Measurements from ENCODE around the gene CACNG6. TPM values are rescaled to one million over a fixed set of nuclear protein-coding genes. Genes with fewer than 3 reads are reported as not detected.

CACNG6 gene
- total and polyA plus RNA-seq, 4 donors: 2.4 to 8.6 (median 3.8) TPM

DNA sequence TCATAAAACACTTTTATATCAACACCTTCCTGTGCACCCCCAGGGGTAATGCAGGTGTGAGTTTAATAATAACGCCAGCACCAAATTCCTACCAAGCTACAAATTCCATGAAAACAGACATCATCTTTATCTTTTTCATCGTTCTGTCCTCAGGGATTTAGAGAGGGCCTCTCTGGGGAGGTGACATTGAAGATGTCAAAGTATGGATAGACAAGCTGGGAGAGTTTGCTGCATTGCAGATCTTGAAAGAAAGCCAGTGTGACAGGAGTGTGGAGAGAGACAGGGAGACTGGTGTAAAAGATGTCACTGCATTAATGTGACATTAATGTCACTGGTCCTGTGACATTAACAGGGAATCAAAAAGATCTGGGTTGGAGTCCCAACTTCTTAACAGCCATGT, 10.1 kb downstream of the CACNG6 start:
- ATAC-seq (ENCODE audit: insufficient read depth, low FRiP score) (no peak), DNase-seq (no peak)
- TF ChIP-seq, protein P1, sequence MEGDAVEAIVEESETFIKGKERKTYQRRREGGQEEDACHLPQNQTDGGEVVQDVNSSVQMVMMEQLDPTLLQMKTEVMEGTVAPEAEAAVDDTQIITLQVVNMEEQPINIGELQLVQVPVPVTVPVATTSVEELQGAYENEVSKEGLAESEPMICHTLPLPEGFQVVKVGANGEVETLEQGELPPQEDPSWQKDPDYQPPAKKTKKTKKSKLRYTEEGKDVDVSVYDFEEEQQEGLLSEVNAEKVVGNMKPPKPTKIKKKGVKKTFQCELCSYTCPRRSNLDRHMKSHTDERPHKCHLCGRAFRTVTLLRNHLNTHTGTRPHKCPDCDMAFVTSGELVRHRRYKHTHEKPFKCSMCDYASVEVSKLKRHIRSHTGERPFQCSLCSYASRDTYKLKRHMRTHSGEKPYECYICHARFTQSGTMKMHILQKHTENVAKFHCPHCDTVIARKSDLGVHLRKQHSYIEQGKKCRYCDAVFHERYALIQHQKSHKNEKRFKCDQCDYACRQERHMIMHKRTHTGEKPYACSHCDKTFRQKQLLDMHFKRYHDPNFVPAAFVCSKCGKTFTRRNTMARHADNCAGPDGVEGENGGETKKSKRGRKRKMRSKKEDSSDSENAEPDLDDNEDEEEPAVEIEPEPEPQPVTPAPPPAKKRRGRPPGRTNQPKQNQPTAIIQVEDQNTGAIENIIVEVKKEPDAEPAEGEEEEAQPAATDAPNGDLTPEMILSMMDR (IDR thresholded peaks at IDR 0.05; ENCODE audit: control extremely low read depth, extremely low read depth): no peak
- Histone ChIP-seq H3K4me3 (no peak overlapping the region), H3K9me3 (ENCODE audit: control insufficient read depth in 4 of 4, insufficient read depth in 3 of 4, low read length in 3 of 4) (peaks cover 0 to 5% (median 0%) of the 10 kb centered on the region in 4 donors), H3K4me1 (ENCODE audit: control insufficient read depth in 5 of 5, insufficient read depth in 5 of 5, low read length in 5 of 5) (no peaks in the 10 kb centered on the region), H3K27ac (ENCODE audit: low read depth in 1 of 2, low read length in 1 of 2) (no peak overlapping the region), H3K9ac (ENCODE audit: insufficient read depth in 1 of 2, low read length in 2 of 2) (no peak overlapping the region), H3K36me3 (ENCODE audit: control insufficient read depth in 4 of 4, insufficient read depth in 4 of 4, low read length in 4 of 4) (no peaks in the 10 kb centered on the region), H3K27me3 (ENCODE audit: control insufficient read depth in 3 of 3, insufficient read depth in 3 of 3, low read length in 2 of 3) (peaks cover 0 to 28% (median 7%) of the 10 kb centered on the region in 3 donors)
- 73 to 92% methylated on average over 2 of the region's 2 CpGs for WGBS, 2 donors

DNA sequence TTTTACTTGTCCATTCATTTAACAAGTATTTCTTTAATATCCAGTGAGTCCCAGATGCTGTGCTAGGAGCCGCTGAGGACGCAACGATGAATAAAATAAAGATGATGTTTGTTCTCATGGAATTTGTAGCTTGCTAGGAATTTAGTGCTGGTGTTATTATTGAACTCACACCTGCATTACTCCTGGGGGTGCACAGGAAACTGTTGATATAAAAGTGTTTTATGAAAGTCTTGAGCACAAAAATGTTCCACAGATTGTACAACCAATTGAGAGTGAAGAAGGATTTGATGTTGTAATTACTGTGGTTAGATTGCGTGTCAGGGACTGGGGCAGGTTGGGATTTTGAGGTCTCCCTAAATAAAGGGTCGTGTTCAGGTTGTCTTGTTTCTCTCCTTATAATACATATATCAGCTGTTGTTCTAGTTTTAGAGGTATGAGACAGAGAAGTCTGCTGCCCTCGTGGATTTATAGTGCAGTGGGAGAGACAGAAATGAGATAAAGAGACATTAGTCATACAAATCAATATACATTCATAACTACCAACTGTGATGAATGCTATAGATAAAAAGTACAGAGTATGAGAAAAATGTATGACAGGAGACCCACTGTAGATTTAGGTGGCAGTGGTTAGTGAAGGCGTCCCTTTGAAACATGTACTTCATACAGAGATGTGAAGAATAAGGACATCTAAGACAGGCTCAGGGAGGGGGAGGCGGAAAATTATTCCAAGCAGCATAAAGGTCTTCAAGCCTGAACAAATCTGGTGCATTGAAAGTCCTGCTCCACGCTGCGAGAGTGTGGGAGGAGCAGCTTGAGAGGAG, 11.3 kb downstream of the CACNG6 start:
- H3K9ac ChIP-seq (ENCODE audit: insufficient read depth in 1 of 2, low read length in 2 of 2): no peak overlapping the region
- TF ChIP-seq, protein P1 (IDR thresholded peaks at IDR 0.05; ENCODE audit: control extremely low read depth, extremely low read depth): no peak
- no peak for DNase-seq
- no peaks in the 10 kb centered on the region for H3K4me1 ChIP-seq (ENCODE audit: control insufficient read depth in 5 of 5, insufficient read depth in 5 of 5, low read length in 5 of 5)
- no peaks in the 10 kb centered on the region for H3K36me3 ChIP-seq (ENCODE audit: control insufficient read depth in 4 of 4, insufficient read depth in 4 of 4, low read length in 4 of 4)
- WGBS, 2 donors: 70 to 71% methylated on average over 10 of the region's 10 CpGs
- no peak for ATAC-seq (ENCODE audit: insufficient read depth, low FRiP score)
- H3K27me3 ChIP-seq (ENCODE audit: control insufficient read depth in 3 of 3, insufficient read depth in 3 of 3, low read length in 2 of 3): peaks cover 0 to 26% (median 10%) of the 10 kb centered on the region in 3 donors
- H3K4me3 ChIP-seq: no peak overlapping the region
- H3K27ac ChIP-seq (ENCODE audit: low read depth in 1 of 2, low read length in 1 of 2): no peak overlapping the region
- H3K9me3 ChIP-seq (ENCODE audit: control insufficient read depth in 4 of 4, insufficient read depth in 3 of 4, low read length in 3 of 4): peaks cover 0 to 5% (median 0%) of the 10 kb centered on the region in 4 donors

DNA sequence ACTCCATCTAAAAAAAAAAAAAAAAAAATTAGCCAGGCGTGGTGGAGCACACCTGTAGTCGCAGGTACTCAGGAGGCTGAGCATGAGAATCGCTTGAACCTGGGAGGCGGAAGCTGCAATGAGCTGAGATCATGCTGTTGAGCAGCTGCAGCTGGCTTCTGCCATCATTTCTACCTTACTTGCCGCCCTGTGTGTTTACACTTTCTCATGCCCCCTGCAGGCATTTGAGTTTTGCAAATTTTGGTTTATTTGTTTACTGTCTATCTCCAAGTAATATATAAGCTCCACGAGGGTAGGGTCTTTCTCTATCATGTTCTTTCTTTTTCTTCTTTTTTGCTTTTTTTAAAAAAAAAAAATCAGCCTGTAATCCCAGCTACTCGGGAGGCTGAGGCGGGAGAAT, 18.0 kb downstream of the CACNG6 start:
- Histone ChIP-seq H3K4me3 (no peak overlapping the region), H3K9ac (ENCODE audit: insufficient read depth in 1 of 2, low read length in 2 of 2) (no peak overlapping the region), H3K27ac (ENCODE audit: low read depth in 1 of 2, low read length in 1 of 2) (no peak overlapping the region), H3K9me3 (ENCODE audit: control insufficient read depth in 4 of 4, insufficient read depth in 3 of 4, low read length in 3 of 4) (no peaks in the 10 kb centered on the region), H3K36me3 (ENCODE audit: control insufficient read depth in 4 of 4, insufficient read depth in 4 of 4, low read length in 4 of 4) (no peaks in the 10 kb centered on the region), H3K4me1 (ENCODE audit: control insufficient read depth in 5 of 5, insufficient read depth in 5 of 5, low read length in 5 of 5) (no peaks in the 10 kb centered on the region), H3K27me3 (ENCODE audit: control insufficient read depth in 3 of 3, insufficient read depth in 3 of 3, low read length in 2 of 3) (peaks cover 2 to 12% (median 4%) of the 10 kb centered on the region in 3 donors)
- TF ChIP-seq, protein P1 (IDR thresholded peaks at IDR 0.05; ENCODE audit: control extremely low read depth, extremely low read depth): no peak
- DNase-seq (no peak), ATAC-seq (ENCODE audit: insufficient read depth, low FRiP score) (no peak)
- 82 to 88% methylated on average over 8 of the region's 8 CpGs for WGBS, 2 donors

Data from lung (tissue), 12 donors.